ENCODE data around the gene HTR3E.

GRCh38 chr3:184145111-184145524 lies 48.3 kb downstream of the HTR3E start:
- TF ChIP-seq, protein P1, sequence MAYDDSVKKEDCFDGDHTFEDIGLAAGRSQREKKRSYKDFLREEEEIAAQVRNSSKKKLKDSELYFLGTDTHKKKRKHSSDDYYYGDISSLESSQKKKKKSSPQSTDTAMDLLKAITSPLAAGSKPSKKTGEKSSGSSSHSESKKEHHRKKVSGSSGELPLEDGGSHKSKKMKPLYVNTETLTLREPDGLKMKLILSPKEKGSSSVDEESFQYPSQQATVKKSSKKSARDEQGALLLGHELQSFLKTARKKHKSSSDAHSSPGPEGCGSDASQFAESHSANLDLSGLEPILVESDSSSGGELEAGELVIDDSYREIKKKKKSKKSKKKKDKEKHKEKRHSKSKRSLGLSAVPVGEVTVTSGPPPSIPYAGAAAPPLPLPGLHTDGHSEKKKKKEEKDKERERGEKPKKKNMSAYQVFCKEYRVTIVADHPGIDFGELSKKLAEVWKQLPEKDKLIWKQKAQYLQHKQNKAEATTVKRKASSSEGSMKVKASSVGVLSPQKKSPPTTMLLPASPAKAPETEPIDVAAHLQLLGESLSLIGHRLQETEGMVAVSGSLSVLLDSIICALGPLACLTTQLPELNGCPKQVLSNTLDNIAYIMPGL (CRISPR knock-in tag; IDR thresholded peaks at IDR 0.05; ENCODE audit: borderline replicate concordance): no peak
- TF ChIP-seq HEYL (CRISPR knock-in tag; IDR thresholded peaks at IDR 0.05) (no peak), SMC3 (IDR thresholded peaks at IDR 0.05) (0 out of 3 replicates have a peak, but pooled peaks have one; percentile 23)
